HCT116 (cell line): ENCODE data around the gene GTF3C2. TPM values are rescaled to one million over a fixed set of nuclear protein-coding genes. Genes with fewer than 3 reads are reported as not detected.

ENCODE experiments used
- ATAC-seq: fragments of 200-7000 bp; cut with Tn5 transposase; 2 replicates; pipeline ENCODE4 v1.9.1; 2020; ENCODE audit warnings: mild to moderate bottlenecking, moderate library complexity
- BruUV-seq: library from RNA; stranded (reverse); fragments of 400-500 nt; replicated peaks from 2 replicates; lab custom pipeline; 2021; lab: Mats Ljungman, UMichigan
- CTCF ChIA-PET: fragments of 300-600 bp; sonication (Branson Sonifier 250); formaldehyde crosslinking; loops from one replicate; lab custom pipeline; 2021; ENCODE audit warnings: antibody characterized with exemption; lab: Charles Lee
- POLR2A ChIA-PET: fragments of 300-600, 350-600 bp; sonication (Branson Sonifier 250); formaldehyde crosslinking; loops from one replicate; lab custom pipeline; 2021; ENCODE audit warnings: antibody characterized with exemption; lab: Charles Lee
- RAD21 ChIA-PET, 2 experiments: fragments of 300-600 bp; sonication (Branson Sonifier 250); formaldehyde crosslinking; loops; one replicate each; lab custom pipeline; 2023; ENCODE audit warnings: low total read pairs in 2 of 2; ENCODE audit not compliant: uncharacterized antibody in 2 of 2, unreplicated experiment in 2 of 2, low non-redundant PET in 1 of 2; lab: Charles Lee
- DNase-seq: peaks from one replicate; pipeline ENCODE4 v3.0.0-alpha.2; 2010; ENCODE audit warnings: low read depth, low spot score
- H2AFZ ChIP-seq: fragments of 200-600 bp; shearing (Covaris generic), sonication (generic); 2 replicates; pipeline ENCODE4 v1.6.1; 2017; ENCODE audit warnings: low read depth, mixed run types, mixed read lengths, antibody characterized with exemption, low read length; ENCODE audit not compliant: poor library complexity, severe bottlenecking
- H3K27ac ChIP-seq: 2 replicates; pipeline ENCODE4 v1.5.1; 2012; ENCODE audit warnings: low read depth, low read length
- H3K27me3 ChIP-seq: fragments of 200-600 bp; sonication (generic); 2 replicates; pipeline ENCODE4 v1.6.1; 2016; ENCODE audit warnings: mixed run types, low read length, mixed read lengths; ENCODE audit not compliant: insufficient read depth
- H3K36me3 ChIP-seq, 2 experiments: fragments of 200-500 bp in 1 of 2; fragments of 200-600 bp in 1 of 2; sonication (Bioruptor generic) in 1 of 2; sonication (generic) in 1 of 2; 2 replicates each; pipeline versions ENCODE4 v1.5.1 to v1.6.1; 2014 to 2016; ENCODE audit warnings: low read length in 2 of 2, inconsistent platforms in 1 of 2, mixed read lengths in 1 of 2, mixed run types in 1 of 2; ENCODE audit not compliant: insufficient read depth in 2 of 2, control insufficient read depth in 1 of 2
- H3K4me1 ChIP-seq, 2 experiments: fragments of 200-600 bp in 1 of 2; sonication (generic) in 1 of 2; 2 replicates each; pipeline versions ENCODE4 v1.5.1 to v1.6.1; 2012 to 2017; ENCODE audit warnings: low read length in 2 of 2, inconsistent platforms in 1 of 2, mild to moderate bottlenecking in 1 of 2, mixed read lengths in 1 of 2, mixed run types in 1 of 2, moderate library complexity in 1 of 2; ENCODE audit not compliant: insufficient read depth in 2 of 2, control insufficient read depth in 1 of 2
- H3K4me2 ChIP-seq: fragments of 200-600 bp; sonication (generic); 2 replicates; pipeline ENCODE4 v1.6.1; 2017; ENCODE audit warnings: mixed run types, low read length, mixed read lengths
- H3K4me3 ChIP-seq, 2 experiments: fragments of 200-600 bp in 1 of 2; sonication (generic) in 1 of 2; replicated peaks in 1 of 2; 2 replicates each; pipeline ENCODE4 v1.5.1; 2011 to 2016; ENCODE audit warnings: low read length in 2 of 2, control low read depth in 1 of 2, low read depth in 1 of 2, mild to moderate bottlenecking in 1 of 2, mixed read lengths in 1 of 2, mixed run types in 1 of 2
- H3K79me2 ChIP-seq: fragments of 200-600 bp; sonication (generic); 2 replicates; pipeline ENCODE4 v1.6.1; 2017; ENCODE audit warnings: mild to moderate bottlenecking, mixed run types, low read length, moderate library complexity, mixed read lengths; ENCODE audit not compliant: insufficient read depth
- H3K9ac ChIP-seq: fragments of 200-600 bp; sonication (generic); 2 replicates; pipeline ENCODE4 v1.6.1; 2016; ENCODE audit warnings: low read length, mixed read lengths
- H3K9me2 ChIP-seq: fragments of 200-600 bp; sonication (generic), shearing (Covaris generic); 2 replicates; pipeline ENCODE4 v1.6.1; 2017; ENCODE audit warnings: mixed run types, mild to moderate bottlenecking, moderate library complexity; ENCODE audit not compliant: insufficient read depth
- H3K9me3 ChIP-seq, 2 experiments: fragments of 200-500 bp in 1 of 2; fragments of 200-600 bp in 1 of 2; sonication (Bioruptor generic) in 1 of 2; sonication (generic) in 1 of 2; 2 replicates each; pipeline ENCODE4 v1.6.1; 2014 to 2017; ENCODE audit warnings: low read length in 2 of 2, mixed read lengths in 2 of 2, inconsistent platforms in 1 of 2, low read depth in 1 of 2, mild to moderate bottlenecking in 1 of 2, mixed run types in 1 of 2, moderate library complexity in 1 of 2; ENCODE audit not compliant: control insufficient read depth in 1 of 2, insufficient read depth in 1 of 2
- H4K20me1 ChIP-seq: fragments of 200-600 bp; sonication (generic), shearing (Covaris generic); 2 replicates; pipeline ENCODE4 v1.6.1; 2017; ENCODE audit warnings: mixed run types, mild to moderate bottlenecking, moderate library complexity; ENCODE audit not compliant: insufficient read depth
- ELF1 ChIP-seq: IDR thresholded peaks from 2 replicates; pipeline ENCODE4 v1.6.1; 2012; ENCODE audit warnings: low read depth, borderline replicate concordance
- EZH2 ChIP-seq: fragments of 200-600 bp; sonication (generic); IDR thresholded peaks from 2 replicates; pipeline ENCODE4 v1.6.1; 2017; ENCODE audit warnings: antibody characterized with exemption, mixed run types
- EZH2phosphoT487 ChIP-seq: fragments of 200-600 bp; IDR thresholded peaks from 2 replicates; pipeline ENCODE4 v1.6.1; 2018; ENCODE audit warnings: antibody characterized with exemption, borderline replicate concordance
- POLR2A ChIP-seq: IDR thresholded peaks from 2 replicates; pipeline ENCODE4 v1.7.0; 2011; ENCODE audit warnings: borderline replicate concordance; ENCODE audit not compliant: insufficient read depth, insufficient read length; ENCODE audit errors: extremely low read depth
- RAD21 ChIP-seq: IDR thresholded peaks from 2 replicates; pipeline ENCODE4 v1.6.1; 2012; ENCODE audit warnings: low read depth, mild to moderate bottlenecking
- TCF7L2 ChIP-seq: IDR thresholded peaks from 2 replicates; pipeline ENCODE4 v1.7.0; 2011; ENCODE audit warnings: borderline replicate concordance, inconsistent platforms; ENCODE audit not compliant: insufficient read depth, insufficient read length; ENCODE audit errors: extremely low read depth
- intact Hi-C: fragments of 100-400 bp; cut with micrococcal nuclease; formaldehyde crosslinking; loops from 2 replicates; pipeline ENCODE4 v1.10.0; 2022
- total RNA-seq: library from RNA; stranded (reverse); gene quantifications from one replicate; pipeline ENCODE4 v1.2.1, GENCODE V29; 2021; ENCODE audit not compliant: unreplicated experiment
- TF ChIP-seq, protein P1 (sequence below): IDR thresholded peaks from 2 replicates; pipeline ENCODE4 v1.6.1; 2011; ENCODE audit warnings: mild to moderate bottlenecking, low read length, moderate library complexity; ENCODE audit not compliant: insufficient replicate concordance; ENCODE audit errors: extremely low read depth

GTF3C2 gene
- total RNA-seq, 1 experiment from 2014 or later = 88.2 TPM

DNA sequence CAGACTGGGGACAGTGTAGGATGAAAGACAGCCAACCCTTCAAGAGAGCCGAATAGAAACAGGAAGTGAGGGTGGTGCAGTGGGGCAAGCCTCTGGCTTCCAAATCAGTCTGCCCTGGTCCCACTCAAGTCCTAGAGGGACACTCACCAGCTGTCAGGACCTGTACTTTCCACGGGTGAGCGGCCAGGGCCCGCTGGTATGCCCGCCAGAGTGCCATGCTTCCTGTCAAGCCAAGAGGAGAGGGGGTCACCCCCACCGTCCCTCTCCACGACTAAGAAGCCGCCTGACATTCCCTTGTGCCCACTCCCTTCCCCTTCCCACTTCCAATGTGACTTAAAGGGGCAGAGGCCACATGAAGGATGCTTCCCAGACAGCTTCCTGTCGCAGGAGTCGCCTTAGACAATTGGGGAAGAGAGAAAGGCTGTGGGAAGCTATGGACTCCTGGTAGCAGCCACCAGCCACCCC is 34.2 kb downstream of the GTF3C2 start:
- H3K27ac ChIP-seq = peak overlapping the region; percentile 90
- CTCF ChIA-PET = interaction anchor here (1.2 to 1.3 kb wide), 2 partner anchors 19 to 42 kb away, joined by 4 to 5 read pairs; no protein-coding TSS in a partner anchor
- no peaks in the 10 kb centered on the region for H3K9me2 ChIP-seq
- H3K36me3 ChIP-seq = peaks cover 0 to 9% of the 10 kb centered on the region in 2 experiments; a peak in 1 of 4 replicates
- no peaks in the 10 kb centered on the region for H3K27me3 ChIP-seq
- POLR2A ChIA-PET = interaction anchor here (1.3 kb wide), 1 partner anchor 47 kb away, joined by 4 read pairs; the partner anchor contains the start of gene EIF2B4
- peaks cover 15% of the 10 kb centered on the region for H3K79me2 ChIP-seq
- ATAC-seq = 0 out of 2 replicates have a peak, but pooled peaks have one; percentile 1
- no peak overlapping the region for H2AFZ ChIP-seq
- no peaks in the 10 kb centered on the region for H3K9me3 ChIP-seq
- peak overlapping the region; percentile 85 to 90 for H3K4me3 ChIP-seq
- BruUV-seq = TSS peak; percentile 81
- intact Hi-C loops = loop anchor here (5.0 kb wide), 2 partner anchors 50 to 60 kb away; partner anchors contain the start of genes EIF2B4, SLC30A3 and SNX17
- peak overlapping the region; percentile 87 for H3K4me2 ChIP-seq
- TF ChIP-seq POLR2A = no peak
- TF ChIP-seq EZH2 = no peak
- TF ChIP-seq, protein P1, sequence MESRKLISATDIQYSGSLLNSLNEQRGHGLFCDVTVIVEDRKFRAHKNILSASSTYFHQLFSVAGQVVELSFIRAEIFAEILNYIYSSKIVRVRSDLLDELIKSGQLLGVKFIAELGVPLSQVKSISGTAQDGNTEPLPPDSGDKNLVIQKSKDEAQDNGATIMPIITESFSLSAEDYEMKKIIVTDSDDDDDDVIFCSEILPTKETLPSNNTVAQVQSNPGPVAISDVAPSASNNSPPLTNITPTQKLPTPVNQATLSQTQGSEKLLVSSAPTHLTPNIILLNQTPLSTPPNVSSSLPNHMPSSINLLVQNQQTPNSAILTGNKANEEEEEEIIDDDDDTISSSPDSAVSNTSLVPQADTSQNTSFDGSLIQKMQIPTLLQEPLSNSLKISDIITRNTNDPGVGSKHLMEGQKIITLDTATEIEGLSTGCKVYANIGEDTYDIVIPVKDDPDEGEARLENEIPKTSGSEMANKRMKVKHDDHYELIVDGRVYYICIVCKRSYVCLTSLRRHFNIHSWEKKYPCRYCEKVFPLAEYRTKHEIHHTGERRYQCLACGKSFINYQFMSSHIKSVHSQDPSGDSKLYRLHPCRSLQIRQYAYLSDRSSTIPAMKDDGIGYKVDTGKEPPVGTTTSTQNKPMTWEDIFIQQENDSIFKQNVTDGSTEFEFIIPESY = no peak
- no peak for TF ChIP-seq RAD21
- no peak for TF ChIP-seq ELF1
- no peak for TF ChIP-seq TCF7L2
- no peak for TF ChIP-seq EZH2phosphoT487
- RAD21 ChIA-PET = no interaction called here
- no peaks in the 10 kb centered on the region for H4K20me1 ChIP-seq
- no peak for DNase-seq
- peak overlapping the region; percentile 92 for H3K9ac ChIP-seq
- peaks cover 24 to 40% of the 10 kb centered on the region in 2 experiments for H3K4me1 ChIP-seq
